WTC11 (cell line): ENCODE measurements around the gene RAD21L1.

ENCODE experiments used
- CREB1 ChIP-seq: sonication (generic); formaldehyde crosslinking; IDR thresholded peaks from 2 replicates; pipeline ENCODE4 v1.8.0; 2023; ENCODE audit warnings: mild to moderate bottlenecking, missing genetic modification reagents
- ESRRA ChIP-seq: sonication (generic); formaldehyde crosslinking; IDR thresholded peaks from 2 replicates; pipeline ENCODE4 v1.8.1; 2022; ENCODE audit warnings: mild to moderate bottlenecking, missing genetic modification reagents, borderline replicate concordance
- GABPB1 ChIP-seq: sonication (generic); formaldehyde crosslinking; IDR thresholded peaks from 2 replicates; pipeline ENCODE4 v1.8.1; 2023; ENCODE audit warnings: mild to moderate bottlenecking, missing genetic modification reagents
- NFYB ChIP-seq: sonication (generic); formaldehyde crosslinking; conservative IDR thresholded peaks from 2 replicates; pipeline ENCODE4 v1.8.0; 2022; ENCODE audit warnings: low read depth, missing genetic modification reagents
- OVOL2 ChIP-seq: fragments of 250-450 bp; sonication (Bioruptor Pico); IDR thresholded peaks from 2 replicates; pipeline ENCODE4 v1.9.0; 2021; ENCODE audit warnings: mild to moderate bottlenecking, borderline replicate concordance
- SP1 ChIP-seq: sonication (generic); formaldehyde crosslinking; conservative IDR thresholded peaks from 2 replicates; pipeline ENCODE4 v1.8.1; 2022; ENCODE audit warnings: missing genetic modification reagents
- TCF7 ChIP-seq: sonication (generic); formaldehyde crosslinking; IDR thresholded peaks from 2 replicates; pipeline ENCODE4 v1.8.0; 2022; ENCODE audit warnings: mild to moderate bottlenecking, low read depth, missing genetic modification reagents, moderate library complexity
- TF ChIP-seq, protein P1 (sequence below): fragments of 200-600 bp; IDR thresholded peaks from 2 replicates; pipeline ENCODE4 v1.8.0; 2022; ENCODE audit warnings: antibody characterized with exemption
- TF ChIP-seq, protein P2 (sequence below): sonication (generic); formaldehyde crosslinking; IDR thresholded peaks from 2 replicates; pipeline ENCODE4 v1.8.1; 2023; ENCODE audit warnings: mild to moderate bottlenecking, missing genetic modification reagents, borderline replicate concordance
- TF ChIP-seq, protein P3 (sequence below): fragments of 250-450 bp; sonication (Bioruptor Pico); conservative IDR thresholded peaks from 2 replicates; pipeline ENCODE4 v1.9.0; 2021; ENCODE audit warnings: mild to moderate bottlenecking
- TF ChIP-seq, protein P4 (sequence below): sonication (generic); formaldehyde crosslinking; IDR thresholded peaks from 2 replicates; pipeline ENCODE4 v1.8.0; 2022; ENCODE audit warnings: mild to moderate bottlenecking, missing genetic modification reagents
- TF ChIP-seq, protein P5 (sequence below): sonication (generic); formaldehyde crosslinking; IDR thresholded peaks from 2 replicates; pipeline ENCODE4 v1.8.1; 2022; ENCODE audit warnings: missing genetic modification reagents, borderline replicate concordance
- TF ChIP-seq, protein P6 (sequence below): fragments of 250-450 bp; sonication (Bioruptor Pico); IDR thresholded peaks from 2 replicates; pipeline ENCODE4 v1.9.0; 2021; ENCODE audit warnings: mild to moderate bottlenecking, borderline replicate concordance

DNA sequence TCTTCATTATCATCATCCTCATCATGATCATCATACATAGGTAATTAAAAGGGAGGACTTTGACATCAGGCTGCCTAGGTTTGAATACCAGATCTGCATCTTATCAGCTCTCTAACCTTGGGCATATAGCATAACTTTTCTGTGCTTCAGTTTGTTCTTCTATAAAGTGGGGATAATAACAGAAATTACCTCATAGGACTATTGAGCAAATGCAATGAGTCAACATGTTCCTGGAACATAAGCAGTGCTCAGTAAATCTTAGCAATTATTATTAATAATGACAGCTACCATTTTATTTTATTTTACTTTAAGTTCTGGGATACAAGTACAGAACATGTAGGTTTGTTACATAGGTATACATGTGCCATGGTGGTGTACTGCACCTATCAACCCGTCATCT, 15.3 kb upstream of the RAD21L1 start:
- no peak for TF ChIP-seq SP1 (CRISPR knock-in tag)
- TF ChIP-seq, protein P1, sequence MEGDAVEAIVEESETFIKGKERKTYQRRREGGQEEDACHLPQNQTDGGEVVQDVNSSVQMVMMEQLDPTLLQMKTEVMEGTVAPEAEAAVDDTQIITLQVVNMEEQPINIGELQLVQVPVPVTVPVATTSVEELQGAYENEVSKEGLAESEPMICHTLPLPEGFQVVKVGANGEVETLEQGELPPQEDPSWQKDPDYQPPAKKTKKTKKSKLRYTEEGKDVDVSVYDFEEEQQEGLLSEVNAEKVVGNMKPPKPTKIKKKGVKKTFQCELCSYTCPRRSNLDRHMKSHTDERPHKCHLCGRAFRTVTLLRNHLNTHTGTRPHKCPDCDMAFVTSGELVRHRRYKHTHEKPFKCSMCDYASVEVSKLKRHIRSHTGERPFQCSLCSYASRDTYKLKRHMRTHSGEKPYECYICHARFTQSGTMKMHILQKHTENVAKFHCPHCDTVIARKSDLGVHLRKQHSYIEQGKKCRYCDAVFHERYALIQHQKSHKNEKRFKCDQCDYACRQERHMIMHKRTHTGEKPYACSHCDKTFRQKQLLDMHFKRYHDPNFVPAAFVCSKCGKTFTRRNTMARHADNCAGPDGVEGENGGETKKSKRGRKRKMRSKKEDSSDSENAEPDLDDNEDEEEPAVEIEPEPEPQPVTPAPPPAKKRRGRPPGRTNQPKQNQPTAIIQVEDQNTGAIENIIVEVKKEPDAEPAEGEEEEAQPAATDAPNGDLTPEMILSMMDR, result no peak
- TF ChIP-seq OVOL2 (CRISPR knock-in tag), result no peak
- TF ChIP-seq TCF7 (CRISPR knock-in tag), result no peak
- TF ChIP-seq, protein P2, sequence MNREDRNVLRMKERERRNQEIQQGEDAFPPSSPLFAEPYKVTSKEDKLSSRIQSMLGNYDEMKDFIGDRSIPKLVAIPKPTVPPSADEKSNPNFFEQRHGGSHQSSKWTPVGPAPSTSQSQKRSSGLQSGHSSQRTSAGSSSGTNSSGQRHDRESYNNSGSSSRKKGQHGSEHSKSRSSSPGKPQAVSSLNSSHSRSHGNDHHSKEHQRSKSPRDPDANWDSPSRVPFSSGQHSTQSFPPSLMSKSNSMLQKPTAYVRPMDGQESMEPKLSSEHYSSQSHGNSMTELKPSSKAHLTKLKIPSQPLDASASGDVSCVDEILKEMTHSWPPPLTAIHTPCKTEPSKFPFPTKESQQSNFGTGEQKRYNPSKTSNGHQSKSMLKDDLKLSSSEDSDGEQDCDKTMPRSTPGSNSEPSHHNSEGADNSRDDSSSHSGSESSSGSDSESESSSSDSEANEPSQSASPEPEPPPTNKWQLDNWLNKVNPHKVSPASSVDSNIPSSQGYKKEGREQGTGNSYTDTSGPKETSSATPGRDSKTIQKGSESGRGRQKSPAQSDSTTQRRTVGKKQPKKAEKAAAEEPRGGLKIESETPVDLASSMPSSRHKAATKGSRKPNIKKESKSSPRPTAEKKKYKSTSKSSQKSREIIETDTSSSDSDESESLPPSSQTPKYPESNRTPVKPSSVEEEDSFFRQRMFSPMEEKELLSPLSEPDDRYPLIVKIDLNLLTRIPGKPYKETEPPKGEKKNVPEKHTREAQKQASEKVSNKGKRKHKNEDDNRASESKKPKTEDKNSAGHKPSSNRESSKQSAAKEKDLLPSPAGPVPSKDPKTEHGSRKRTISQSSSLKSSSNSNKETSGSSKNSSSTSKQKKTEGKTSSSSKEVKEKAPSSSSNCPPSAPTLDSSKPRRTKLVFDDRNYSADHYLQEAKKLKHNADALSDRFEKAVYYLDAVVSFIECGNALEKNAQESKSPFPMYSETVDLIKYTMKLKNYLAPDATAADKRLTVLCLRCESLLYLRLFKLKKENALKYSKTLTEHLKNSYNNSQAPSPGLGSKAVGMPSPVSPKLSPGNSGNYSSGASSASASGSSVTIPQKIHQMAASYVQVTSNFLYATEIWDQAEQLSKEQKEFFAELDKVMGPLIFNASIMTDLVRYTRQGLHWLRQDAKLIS (CRISPR knock-in tag), result no peak
- TF ChIP-seq, protein P3, sequence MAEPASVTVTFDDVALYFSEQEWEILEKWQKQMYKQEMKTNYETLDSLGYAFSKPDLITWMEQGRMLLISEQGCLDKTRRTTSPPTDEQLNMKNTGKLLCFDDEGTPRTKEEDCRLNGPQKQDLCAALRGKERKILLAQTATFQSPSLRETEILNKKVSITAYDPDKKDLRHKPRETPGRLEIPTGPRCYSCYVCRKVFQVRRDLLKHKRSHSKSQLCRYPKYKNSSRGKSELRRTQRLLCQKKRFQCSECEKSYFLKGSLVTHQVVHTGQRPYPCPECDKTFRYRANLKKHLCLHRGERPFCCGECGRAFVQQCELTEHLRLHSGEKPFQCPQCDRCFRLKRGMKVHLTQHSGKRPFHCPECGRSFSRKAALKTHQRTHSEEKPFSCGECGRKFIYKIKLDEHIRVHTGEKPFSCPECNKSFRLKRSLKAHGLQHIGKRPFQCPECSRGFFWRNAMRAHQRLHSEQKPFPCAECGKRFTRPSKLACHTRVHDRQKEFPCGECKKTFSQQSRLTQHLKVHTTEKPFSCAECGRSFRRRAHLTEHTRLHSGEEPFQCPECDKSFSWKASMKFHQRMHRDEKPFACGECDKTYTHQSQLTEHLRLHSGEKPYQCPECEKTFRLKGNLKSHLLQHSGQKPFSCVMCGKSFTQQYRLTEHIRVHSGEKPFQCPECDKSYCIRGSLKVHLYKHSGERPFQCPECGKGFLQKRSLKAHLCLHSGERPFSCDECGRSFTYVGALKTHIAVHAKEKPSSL (CRISPR knock-in tag), result no peak
- no peak for TF ChIP-seq GABPB1
- TF ChIP-seq NFYB (CRISPR knock-in tag), result no peak
- TF ChIP-seq, protein P4, sequence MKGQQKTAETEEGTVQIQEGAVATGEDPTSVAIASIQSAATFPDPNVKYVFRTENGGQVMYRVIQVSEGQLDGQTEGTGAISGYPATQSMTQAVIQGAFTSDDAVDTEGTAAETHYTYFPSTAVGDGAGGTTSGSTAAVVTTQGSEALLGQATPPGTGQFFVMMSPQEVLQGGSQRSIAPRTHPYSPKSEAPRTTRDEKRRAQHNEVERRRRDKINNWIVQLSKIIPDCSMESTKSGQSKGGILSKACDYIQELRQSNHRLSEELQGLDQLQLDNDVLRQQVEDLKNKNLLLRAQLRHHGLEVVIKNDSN (CRISPR knock-in tag), result no peak
- TF ChIP-seq, protein P5, sequence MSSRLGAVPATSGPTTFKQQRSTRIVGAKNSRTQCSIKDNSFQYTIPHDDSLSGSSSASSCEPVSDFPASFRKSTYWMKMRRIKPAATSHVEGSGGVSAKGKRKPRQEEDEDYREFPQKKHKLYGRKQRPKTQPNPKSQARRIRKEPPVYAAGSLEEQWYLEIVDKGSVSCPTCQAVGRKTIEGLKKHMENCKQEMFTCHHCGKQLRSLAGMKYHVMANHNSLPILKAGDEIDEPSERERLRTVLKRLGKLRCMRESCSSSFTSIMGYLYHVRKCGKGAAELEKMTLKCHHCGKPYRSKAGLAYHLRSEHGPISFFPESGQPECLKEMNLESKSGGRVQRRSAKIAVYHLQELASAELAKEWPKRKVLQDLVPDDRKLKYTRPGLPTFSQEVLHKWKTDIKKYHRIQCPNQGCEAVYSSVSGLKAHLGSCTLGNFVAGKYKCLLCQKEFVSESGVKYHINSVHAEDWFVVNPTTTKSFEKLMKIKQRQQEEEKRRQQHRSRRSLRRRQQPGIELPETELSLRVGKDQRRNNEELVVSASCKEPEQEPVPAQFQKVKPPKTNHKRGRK (CRISPR knock-in tag), result no peak
- TF ChIP-seq, protein P6, sequence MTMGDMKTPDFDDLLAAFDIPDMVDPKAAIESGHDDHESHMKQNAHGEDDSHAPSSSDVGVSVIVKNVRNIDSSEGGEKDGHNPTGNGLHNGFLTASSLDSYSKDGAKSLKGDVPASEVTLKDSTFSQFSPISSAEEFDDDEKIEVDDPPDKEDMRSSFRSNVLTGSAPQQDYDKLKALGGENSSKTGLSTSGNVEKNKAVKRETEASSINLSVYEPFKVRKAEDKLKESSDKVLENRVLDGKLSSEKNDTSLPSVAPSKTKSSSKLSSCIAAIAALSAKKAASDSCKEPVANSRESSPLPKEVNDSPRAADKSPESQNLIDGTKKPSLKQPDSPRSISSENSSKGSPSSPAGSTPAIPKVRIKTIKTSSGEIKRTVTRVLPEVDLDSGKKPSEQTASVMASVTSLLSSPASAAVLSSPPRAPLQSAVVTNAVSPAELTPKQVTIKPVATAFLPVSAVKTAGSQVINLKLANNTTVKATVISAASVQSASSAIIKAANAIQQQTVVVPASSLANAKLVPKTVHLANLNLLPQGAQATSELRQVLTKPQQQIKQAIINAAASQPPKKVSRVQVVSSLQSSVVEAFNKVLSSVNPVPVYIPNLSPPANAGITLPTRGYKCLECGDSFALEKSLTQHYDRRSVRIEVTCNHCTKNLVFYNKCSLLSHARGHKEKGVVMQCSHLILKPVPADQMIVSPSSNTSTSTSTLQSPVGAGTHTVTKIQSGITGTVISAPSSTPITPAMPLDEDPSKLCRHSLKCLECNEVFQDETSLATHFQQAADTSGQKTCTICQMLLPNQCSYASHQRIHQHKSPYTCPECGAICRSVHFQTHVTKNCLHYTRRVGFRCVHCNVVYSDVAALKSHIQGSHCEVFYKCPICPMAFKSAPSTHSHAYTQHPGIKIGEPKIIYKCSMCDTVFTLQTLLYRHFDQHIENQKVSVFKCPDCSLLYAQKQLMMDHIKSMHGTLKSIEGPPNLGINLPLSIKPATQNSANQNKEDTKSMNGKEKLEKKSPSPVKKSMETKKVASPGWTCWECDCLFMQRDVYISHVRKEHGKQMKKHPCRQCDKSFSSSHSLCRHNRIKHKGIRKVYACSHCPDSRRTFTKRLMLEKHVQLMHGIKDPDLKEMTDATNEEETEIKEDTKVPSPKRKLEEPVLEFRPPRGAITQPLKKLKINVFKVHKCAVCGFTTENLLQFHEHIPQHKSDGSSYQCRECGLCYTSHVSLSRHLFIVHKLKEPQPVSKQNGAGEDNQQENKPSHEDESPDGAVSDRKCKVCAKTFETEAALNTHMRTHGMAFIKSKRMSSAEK (CRISPR knock-in tag), result no peak
- no peak for TF ChIP-seq ESRRA (CRISPR knock-in tag)
- no peak for TF ChIP-seq CREB1 (CRISPR knock-in tag)
